GM18498 (cell line): ENCODE measurements around the gene AGER.
"Not testable (repeated sequence)": the region's sequence is repeated elsewhere in the genome, so short reads cannot be mapped to it uniquely, and the experiment has no call there.

Source experiments
- ATAC-seq: cut with Tn5 transposase; IDR thresholded peaks from one replicate; pipeline ENCODE4 v1.9.1; 2021; ENCODE audit warnings: mild to moderate bottlenecking, moderate library complexity; ENCODE audit not compliant: unreplicated experiment

AGER gene

DNA sequence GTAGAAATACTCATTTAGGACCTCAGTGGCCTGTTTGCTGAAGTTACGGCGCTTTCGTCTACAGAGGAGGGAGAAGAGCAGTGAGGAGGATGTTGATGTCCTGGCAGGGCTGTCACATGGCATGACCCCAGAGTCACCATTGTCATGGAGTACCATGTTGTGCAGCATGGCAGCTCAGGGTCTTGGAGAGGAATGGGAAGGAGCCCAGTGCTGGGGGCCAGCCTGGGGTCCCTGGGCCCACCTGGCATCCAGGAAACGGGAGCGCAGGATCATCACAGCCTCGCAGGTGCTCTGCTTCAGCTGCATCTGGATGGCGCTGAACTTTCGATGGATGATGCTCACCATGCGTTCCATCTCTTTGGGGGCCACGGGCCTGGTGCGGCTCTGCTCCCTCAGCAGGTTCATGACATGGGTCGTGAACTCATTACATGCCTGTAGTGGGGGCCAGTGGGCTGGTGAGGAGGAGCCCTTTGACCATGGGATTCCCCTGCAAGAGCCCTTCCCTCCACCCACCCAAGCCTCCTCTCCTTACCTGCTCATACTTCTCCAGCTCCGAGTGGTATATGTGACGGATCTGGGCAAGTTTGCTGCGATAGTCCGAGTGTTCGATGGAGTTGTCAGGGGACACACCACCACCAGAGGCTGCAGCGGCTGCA lies 3.8 kb upstream of the AGER start:
- not testable (repeated sequence) for ATAC-seq

DNA sequence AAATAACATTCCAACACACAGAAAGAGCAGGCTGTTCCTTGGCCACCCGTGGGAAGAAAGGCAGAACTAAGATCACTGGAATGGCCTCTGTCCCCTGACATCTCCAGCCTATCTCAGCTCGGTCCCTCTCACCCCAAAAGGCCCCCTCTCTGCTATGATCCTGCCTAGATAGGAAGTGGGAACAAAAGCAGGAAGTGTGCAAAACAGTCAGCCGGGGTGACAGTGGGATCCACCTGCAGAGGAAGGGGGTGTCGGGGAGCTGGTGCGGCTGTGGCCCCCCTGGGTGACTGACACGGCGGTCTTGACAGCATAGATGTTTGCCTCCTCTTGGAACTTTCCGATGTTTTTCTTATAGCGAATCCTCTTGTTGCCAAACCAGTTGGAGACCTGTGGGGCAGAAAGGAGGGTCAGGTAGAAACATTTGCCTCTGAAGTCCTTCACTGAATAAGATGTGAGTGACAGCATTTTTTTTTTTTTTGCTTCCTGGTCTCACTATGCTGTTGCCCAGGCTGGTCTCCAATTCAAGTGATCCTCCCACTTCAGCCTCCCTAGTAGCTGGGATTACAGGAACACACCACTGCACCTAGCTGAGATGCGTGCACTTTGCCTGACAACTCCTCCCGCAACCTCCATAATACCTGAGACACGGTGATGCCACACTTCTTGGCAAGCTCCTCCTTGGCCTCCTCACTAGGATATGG lies 3.1 kb upstream of the AGER start:
- ATAC-seq = no peak

GRCh38 chr6:32186151-32186840 lies 2.2 kb upstream of the AGER start:
- ATAC-seq = not testable (repeated sequence)

DNA sequence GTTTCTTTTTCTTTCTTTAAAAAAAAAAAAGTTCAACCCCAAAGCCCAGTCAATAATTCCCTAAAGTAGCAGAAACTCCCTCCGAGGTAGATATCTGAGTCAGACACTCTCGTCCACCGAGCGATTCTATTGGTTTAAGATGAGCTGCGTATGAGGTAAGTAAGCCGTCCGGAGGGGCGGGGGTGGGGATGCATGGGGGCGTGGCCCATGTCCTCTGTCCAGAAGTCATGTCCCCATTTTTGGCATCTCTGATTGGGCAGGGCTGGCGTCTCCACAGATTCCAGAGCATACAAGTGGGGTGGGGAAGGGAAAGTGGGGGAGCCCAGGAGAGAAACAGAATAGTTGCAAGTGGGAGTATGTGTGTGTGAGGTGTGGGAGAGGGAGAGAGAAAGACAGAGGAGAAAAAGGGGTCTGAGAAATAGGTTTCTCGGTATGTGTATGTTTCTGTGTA lies 1.7 kb upstream of the AGER start:
- not testable (repeated sequence) for ATAC-seq

GRCh38 chr6:32183483-32184083 lies 470 bp downstream of the AGER start:
- ATAC-seq = no peak

DNA sequence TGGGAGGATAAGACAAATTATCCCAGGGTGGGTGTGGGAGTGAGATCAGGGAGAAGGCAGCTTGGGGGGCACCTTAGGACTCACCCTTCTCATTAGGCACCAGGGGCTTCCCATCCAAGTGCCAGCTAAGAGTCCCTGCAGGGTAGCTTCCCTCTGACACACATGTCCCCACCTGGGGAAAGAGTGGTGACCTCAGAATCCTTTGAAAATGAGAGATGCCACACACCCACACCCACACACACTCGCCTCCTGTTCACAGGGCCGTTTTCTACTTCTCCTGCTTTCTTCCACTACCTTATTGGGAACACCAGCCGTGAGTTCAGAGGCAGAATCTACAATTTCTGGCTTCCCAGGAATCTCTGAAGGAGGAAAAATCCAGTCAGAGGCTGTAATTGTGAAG lies 1.0 kb downstream of the AGER start:
- no peak for ATAC-seq

DNA sequence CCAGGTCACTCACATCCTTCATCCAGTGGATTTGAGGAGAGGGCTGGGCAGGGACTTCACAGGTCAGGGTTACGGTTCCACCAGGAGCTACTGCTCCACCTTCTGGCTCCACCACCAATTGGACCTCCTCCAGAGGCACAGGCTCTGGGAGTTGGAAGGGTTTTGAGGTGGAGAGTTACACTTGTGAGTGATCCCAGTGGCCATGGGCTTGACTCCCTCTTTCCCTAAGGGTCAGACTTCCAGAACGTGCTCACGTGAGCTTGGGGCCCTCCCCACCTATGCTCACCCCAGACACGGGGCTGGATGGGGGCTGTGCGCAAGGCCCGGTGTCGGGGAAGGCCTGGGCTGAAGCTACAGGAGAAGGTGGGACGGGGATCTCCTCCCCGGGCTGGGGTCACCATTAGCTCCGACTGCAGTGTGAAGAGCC lies 1.5 kb downstream of the AGER start:
- no peak for ATAC-seq

DNA sequence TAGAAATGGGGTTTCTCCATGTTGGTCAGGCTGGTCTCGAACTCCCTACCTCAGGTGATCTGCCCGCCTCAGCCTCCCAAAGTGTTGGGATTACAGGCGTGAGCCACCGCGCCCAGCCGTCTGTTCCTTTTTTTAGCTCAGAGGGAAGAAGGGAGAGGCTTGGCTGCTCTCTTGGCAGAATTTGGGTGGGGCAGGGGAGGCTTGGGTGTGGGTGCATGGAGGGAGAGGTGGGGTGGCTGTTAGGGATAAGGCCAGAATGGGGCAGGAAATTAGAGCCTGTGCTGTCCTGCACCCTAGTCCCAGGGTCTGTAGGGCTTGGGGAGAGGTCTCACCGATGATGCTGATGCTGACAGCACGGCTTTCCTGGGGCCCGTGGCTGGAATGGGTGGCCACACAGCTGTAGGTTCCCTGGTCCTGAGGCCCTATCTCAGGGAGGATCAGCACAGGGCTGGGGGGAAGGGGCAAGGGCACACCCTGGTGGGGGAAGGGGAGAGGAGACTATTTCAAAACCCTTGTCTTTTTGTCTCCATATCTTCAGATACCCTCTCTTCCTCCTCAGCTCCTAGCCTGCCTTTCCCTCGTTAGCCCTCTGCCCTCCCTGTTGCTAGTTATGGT lies 2.0 kb downstream of the AGER start:
- ATAC-seq = no peak

GRCh38 chr6:32181148-32181702 lies 2.8 kb downstream of the AGER start:
- no peak for ATAC-seq

- no peak for ATAC-seq
These were observed 4.2 kb downstream of the AGER start for GRCh38 chr6:32179766-32180405.

DNA sequence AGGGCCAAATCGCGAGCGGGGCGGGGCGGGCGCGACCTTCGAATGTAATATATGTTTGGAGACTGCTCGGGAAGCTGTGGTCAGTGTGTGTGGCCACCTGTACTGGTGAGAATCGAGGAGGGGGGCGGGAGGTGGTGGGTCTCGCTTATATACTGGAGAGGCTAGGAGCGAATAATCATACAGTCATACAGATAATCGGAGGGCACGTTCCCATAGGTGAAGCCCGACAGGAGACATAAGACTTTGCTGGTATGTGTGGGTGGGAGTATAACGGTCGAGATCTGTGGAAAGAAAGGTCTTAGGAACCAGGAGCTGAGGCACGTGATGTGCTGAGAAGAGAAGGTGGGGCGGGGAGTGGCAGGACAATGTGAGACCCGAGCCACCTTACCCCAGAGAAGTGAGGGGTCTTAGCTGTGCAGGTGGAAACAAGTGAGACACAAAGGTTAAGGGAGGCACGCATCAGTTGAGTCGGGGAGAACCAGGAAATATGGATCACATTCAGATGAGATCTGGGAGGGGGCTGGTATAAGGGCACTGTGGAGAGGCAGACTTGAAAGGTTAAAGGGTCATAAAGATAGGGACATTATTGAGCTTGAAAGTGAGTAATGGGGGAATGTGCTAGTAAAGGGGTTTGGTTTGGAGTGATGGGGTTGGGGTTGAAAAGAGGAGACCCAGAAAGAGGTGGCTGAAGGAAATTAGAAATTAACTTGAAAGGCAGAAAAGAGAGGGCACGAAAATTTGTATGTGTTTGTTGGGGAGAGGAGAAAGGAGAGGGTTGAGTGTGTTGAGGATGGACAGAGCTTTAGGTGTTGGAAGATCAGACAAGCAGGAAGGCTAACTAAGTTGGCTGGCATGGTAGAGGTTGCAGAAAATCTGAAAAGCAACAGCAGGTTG lies 5.3 kb downstream of the AGER start:
- no peak for ATAC-seq

- peak; percentile 82 for ATAC-seq
These were observed 6.1 kb downstream of the AGER start, which contains the start of gene RNF5 for GRCh38 chr6:32177788-32178546. Gene RNF5, plus strand, starts transcription at chr6:32178405. Its CDS starts 107 bp downstream, at chr6:32178512.

- ATAC-seq = no peak
These were observed 6.8 kb downstream of the AGER start for GRCh38 chr6:32177183-32177787.

- no peak for ATAC-seq
These were observed 7.4 kb downstream of the AGER start for GRCh38 chr6:32176476-32177182.

GRCh38 chr6:32175711-32176475 lies 8.2 kb downstream of the AGER start, which contains the start of gene AGPAT1:
Gene AGPAT1, minus strand, starts transcription at chr6:32176084. Its CDS starts 4,588 bp downstream, at chr6:32171496.
- peak; percentile 47 for ATAC-seq

DNA sequence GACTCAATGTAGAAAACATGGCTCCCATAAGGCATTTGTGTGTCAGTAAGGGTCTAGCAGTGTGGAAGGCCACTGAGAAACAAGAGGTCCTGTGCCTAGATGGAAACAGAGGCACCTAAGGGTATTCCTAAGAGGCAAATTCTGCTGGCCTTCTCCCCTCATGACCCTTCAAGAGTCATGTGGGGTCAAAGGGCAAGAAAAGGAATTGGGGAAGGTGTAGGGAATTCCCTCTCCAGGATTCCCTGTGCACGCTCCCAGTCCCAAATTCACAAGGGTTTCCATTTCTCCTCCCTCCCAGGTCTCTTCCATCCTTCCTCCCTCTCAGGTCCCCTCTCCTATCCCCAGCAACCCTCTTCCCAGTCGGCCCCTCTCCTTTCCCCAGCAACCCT lies 8.7 kb downstream of the AGER start:
- ATAC-seq = no peak

DNA sequence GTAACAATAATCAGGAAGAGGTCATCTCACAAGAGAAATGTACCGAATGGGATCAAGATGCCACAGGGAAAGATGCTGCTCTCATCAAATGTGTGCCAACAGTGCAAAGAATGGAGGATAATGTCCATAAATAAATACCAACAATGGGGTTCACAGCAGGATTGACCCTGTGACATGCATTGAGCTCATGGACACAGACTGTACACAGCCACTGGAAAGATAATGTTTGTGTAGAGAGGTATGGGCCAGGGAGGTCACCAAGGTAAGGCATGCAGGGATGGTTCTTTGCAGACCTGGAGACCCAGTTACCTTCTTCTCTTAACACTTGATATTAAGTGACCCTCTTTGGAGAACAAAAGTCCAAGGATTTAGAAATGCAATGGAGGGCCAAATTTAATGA lies 9.6 kb downstream of the AGER start:
- ATAC-seq = no peak
